Stimulated activated naive B cell treated with anti-CD40 and anti-IgM and Interleukin-4, amounts not matched to agents 10 μg/mL and 1 μg/mL and 100 μg/mL, for 72 hours (primary cell): ENCODE results near the gene RIN3.
A peak's percentile ranks its signal among the peaks of the same experiment; 100 is the strongest.

ENCODE experiments used
- ATAC-seq, 2 donors: fragments of 150-1000 bp; cut with Tn5 transposase; replicated peaks; 2 replicates each; pipeline ENCODE4 v1.10.0; 2021; ENCODE audit warnings: moderate library complexity in 1 of 2
- DNase-seq: peaks from one replicate; pipeline ENCODE4 v3.0.0; 2021
- H3K27ac Mint-ChIP-seq: one replicate; pipeline ENCODE4 v1.8.0; 2022; ENCODE audit warnings: mild to moderate bottlenecking, mixed read lengths
- H3K27me3 Mint-ChIP-seq, 2 donors: one replicate each; pipeline ENCODE4 v1.8.0; 2022; ENCODE audit warnings: mixed read lengths in 2 of 2
- H3K36me3 Mint-ChIP-seq, 2 donors: one replicate each; pipeline ENCODE4 v1.8.0; 2022; ENCODE audit warnings: mixed read lengths in 2 of 2, mild to moderate bottlenecking in 1 of 2
- H3K4me1 Mint-ChIP-seq, 2 donors: one replicate each; pipeline ENCODE4 v1.8.0; 2022; ENCODE audit warnings: mixed read lengths in 2 of 2, mild to moderate bottlenecking in 1 of 2
- H3K4me3 Mint-ChIP-seq, 2 donors: one replicate each; pipeline ENCODE4 v1.8.0; 2022; ENCODE audit warnings: mild to moderate bottlenecking in 2 of 2, mixed read lengths in 2 of 2, moderate library complexity in 1 of 2
- H3K9me3 Mint-ChIP-seq, 2 donors: one replicate each; pipeline ENCODE4 v1.8.0; 2022; ENCODE audit warnings: mixed read lengths in 2 of 2, mild to moderate bottlenecking in 1 of 2

Gene RIN3

GRCh38 chr14:92584220-92584619 is 70.6 kb downstream of the RIN3 start:
- no peaks in the 10 kb centered on the region for H3K27me3 Mint-ChIP-seq
- H3K4me1 Mint-ChIP-seq = peaks cover 55 to 72% of the 10 kb centered on the region in 2 donors
- H3K9me3 Mint-ChIP-seq = peaks cover 7% of the 10 kb centered on the region in 2 donors
- H3K36me3 Mint-ChIP-seq = peaks cover 17 to 59% of the 10 kb centered on the region in 2 donors
- DNase-seq (no peak), ATAC-seq (no peak)
- no peak overlapping the region for H3K4me3 Mint-ChIP-seq
- H3K27ac Mint-ChIP-seq = no peak overlapping the region

- Mint-ChIP-seq H3K27ac (no peak overlapping the region), H3K4me1 (peaks cover 58 to 72% of the 10 kb centered on the region in 2 donors), H3K27me3 (no peaks in the 10 kb centered on the region), H3K4me3 (no peak overlapping the region), H3K9me3 (peaks cover 7% of the 10 kb centered on the region in 2 donors), H3K36me3 (peaks cover 17 to 55% of the 10 kb centered on the region in 2 donors)
- ATAC-seq (no peak), DNase-seq (no peak)
Measured at GRCh38 chr14:92584816-92585215, 71.2 kb downstream of the RIN3 start.

GRCh38 chr14:92585981-92586937 is 72.7 kb downstream of the RIN3 start:
- peak overlapping the region; percentile 75 for H3K27ac Mint-ChIP-seq
- peaks cover 14 to 46% of the 10 kb centered on the region in 2 donors for H3K36me3 Mint-ChIP-seq
- no peak for DNase-seq
- H3K9me3 Mint-ChIP-seq = peaks cover 7% of the 10 kb centered on the region in 2 donors
- peaks cover 62 to 81% of the 10 kb centered on the region in 2 donors for H3K4me1 Mint-ChIP-seq
- ATAC-seq = peak; percentile 36 to 49
- no peaks in the 10 kb centered on the region for H3K27me3 Mint-ChIP-seq
- peak overlapping the region in 1 of 2 donors; percentile 22 for H3K4me3 Mint-ChIP-seq

GRCh38 chr14:92586963-92587699 is 73.5 kb downstream of the RIN3 start:
- ATAC-seq = no peak

GRCh38 chr14:92587700-92588085 is 74.1 kb downstream of the RIN3 start:
- ATAC-seq (no peak), DNase-seq (no peak)
- no peak overlapping the region for H3K27ac Mint-ChIP-seq
- peaks cover 61 to 73% of the 10 kb centered on the region in 2 donors for H3K4me1 Mint-ChIP-seq
- no peaks in the 10 kb centered on the region for H3K27me3 Mint-ChIP-seq
- no peak overlapping the region for H3K4me3 Mint-ChIP-seq
- H3K36me3 Mint-ChIP-seq = peaks cover 12 to 44% of the 10 kb centered on the region in 2 donors
- peaks cover 6 to 7% of the 10 kb centered on the region in 2 donors for H3K9me3 Mint-ChIP-seq

More at GRCh38 chr14:92586963-92587699, 73.5 kb downstream of the RIN3 start:
- peak overlapping the region in 1 of 2 donors; percentile 5 for H3K4me3 Mint-ChIP-seq
- H3K27ac Mint-ChIP-seq = peak overlapping the region; percentile 70
- H3K9me3 Mint-ChIP-seq = peaks cover 7% of the 10 kb centered on the region in 2 donors
- peaks cover 62 to 79% of the 10 kb centered on the region in 2 donors for H3K4me1 Mint-ChIP-seq
- no peaks in the 10 kb centered on the region for H3K27me3 Mint-ChIP-seq
- H3K36me3 Mint-ChIP-seq = peaks cover 14 to 46% of the 10 kb centered on the region in 2 donors
- DNase-seq = no peak

GRCh38 chr14:92589213-92589852 is 75.8 kb downstream of the RIN3 start:
- Mint-ChIP-seq H3K27ac (no peak overlapping the region), H3K4me1 (peaks cover 54 to 64% of the 10 kb centered on the region in 2 donors), H3K36me3 (peaks cover 7 to 30% of the 10 kb centered on the region in 2 donors), H3K4me3 (no peak overlapping the region), H3K9me3 (no peaks in the 10 kb centered on the region), H3K27me3 (no peaks in the 10 kb centered on the region)
- ATAC-seq (peak; percentile 55 to 65), DNase-seq (no peak)

- Mint-ChIP-seq H3K27me3 (no peaks in the 10 kb centered on the region), H3K27ac (no peak overlapping the region), H3K4me1 (peaks cover 54 to 61% of the 10 kb centered on the region in 2 donors), H3K9me3 (no peaks in the 10 kb centered on the region), H3K4me3 (no peak overlapping the region), H3K36me3 (peaks cover 7 to 25% of the 10 kb centered on the region in 2 donors)
- DNase-seq (no peak), ATAC-seq (no peak)
Measured at GRCh38 chr14:92590176-92590575, 76.6 kb downstream of the RIN3 start.

GRCh38 chr14:92590941-92591340 is 77.4 kb downstream of the RIN3 start:
- ATAC-seq (peak; percentile 8 to 11), DNase-seq (no peak)
- H3K27ac Mint-ChIP-seq = no peak overlapping the region
- peak overlapping the region in 1 of 2 donors; percentile 61 for H3K4me3 Mint-ChIP-seq
- H3K36me3 Mint-ChIP-seq = peaks cover 6 to 20% of the 10 kb centered on the region in 2 donors
- peaks cover 52 to 61% of the 10 kb centered on the region in 2 donors for H3K4me1 Mint-ChIP-seq
- H3K9me3 Mint-ChIP-seq = no peaks in the 10 kb centered on the region
- H3K27me3 Mint-ChIP-seq = no peaks in the 10 kb centered on the region

- Mint-ChIP-seq H3K4me3 (peak overlapping the region in 1 of 2 donors; percentile 61), H3K27ac (peak overlapping the region; percentile 20), H3K36me3 (peaks cover 7 to 20% of the 10 kb centered on the region in 2 donors), H3K9me3 (no peaks in the 10 kb centered on the region), H3K27me3 (no peaks in the 10 kb centered on the region), H3K4me1 (peaks cover 52 to 61% of the 10 kb centered on the region in 2 donors)
- no peak for DNase-seq
- peak; percentile 61 to 74 for ATAC-seq
Measured at GRCh38 chr14:92591346-92591745, 77.8 kb downstream of the RIN3 start.

GRCh38 chr14:92595267-92595666 is 81.7 kb downstream of the RIN3 start:
- no peaks in the 10 kb centered on the region for H3K27me3 Mint-ChIP-seq
- ATAC-seq = peak; percentile 40 to 52
- H3K36me3 Mint-ChIP-seq = peaks cover 6 to 10% of the 10 kb centered on the region in 2 donors
- H3K4me1 Mint-ChIP-seq = peaks cover 42 to 45% of the 10 kb centered on the region in 2 donors
- H3K27ac Mint-ChIP-seq = no peak overlapping the region
- H3K4me3 Mint-ChIP-seq = no peak overlapping the region
- no peak for DNase-seq
- H3K9me3 Mint-ChIP-seq = no peaks in the 10 kb centered on the region

- peak; percentile 22 to 23 for ATAC-seq
- Mint-ChIP-seq H3K4me3 (no peak overlapping the region), H3K36me3 (peaks cover 6% of the 10 kb centered on the region in 2 donors), H3K9me3 (no peaks in the 10 kb centered on the region), H3K4me1 (peaks cover 38 to 44% of the 10 kb centered on the region in 2 donors), H3K27me3 (no peaks in the 10 kb centered on the region), H3K27ac (peak overlapping the region; percentile 10)
- no peak for DNase-seq
Measured at GRCh38 chr14:92596331-92596907, 82.8 kb downstream of the RIN3 start.

- ATAC-seq (peak; percentile 46 to 47), DNase-seq (no peak)
- Mint-ChIP-seq H3K9me3 (no peaks in the 10 kb centered on the region), H3K27ac (no peak overlapping the region), H3K4me1 (peaks cover 34 to 39% of the 10 kb centered on the region in 2 donors), H3K4me3 (no peak overlapping the region), H3K27me3 (no peaks in the 10 kb centered on the region), H3K36me3 (peaks cover 3 to 6% of the 10 kb centered on the region in 2 donors)
Measured at GRCh38 chr14:92597906-92598905, 84.6 kb downstream of the RIN3 start.

- Mint-ChIP-seq H3K27ac (no peak overlapping the region), H3K36me3 (peaks cover 3 to 4% of the 10 kb centered on the region in 2 donors), H3K27me3 (no peaks in the 10 kb centered on the region), H3K9me3 (no peaks in the 10 kb centered on the region), H3K4me3 (no peak overlapping the region), H3K4me1 (peaks cover 32 to 38% of the 10 kb centered on the region in 2 donors)
- no peak for ATAC-seq
- DNase-seq = no peak
Measured at GRCh38 chr14:92599811-92600210, 86.2 kb downstream of the RIN3 start.
